GM10248 (cell line): ENCODE results near the gene POLR2A.

Experiments
- CTCF ChIA-PET: fragments of 300-600 bp; sonication (Branson Sonifier 250); formaldehyde crosslinking; extraction: SDS; loops from one replicate; lab custom pipeline; 2021; ENCODE audit warnings: antibody characterized with exemption; lab: Yijun Ruan, JAX
- POLR2A ChIA-PET: fragments of 350-650 bp; sonication (Branson Sonifier 250); formaldehyde crosslinking; extraction: SDS; loops from one replicate; lab custom pipeline; 2020; ENCODE audit warnings: antibody characterized with exemption; lab: Yijun Ruan, JAX
- DNase-seq: peaks from one replicate; pipeline ENCODE4 v3.0.0; 2012; ENCODE audit errors: extremely low spot score
- TF ChIP-seq, protein P1 (sequence below): IDR thresholded peaks from 2 replicates; pipeline ENCODE4 v1.5.1; 2012; ENCODE audit warnings: mild to moderate bottlenecking, low read depth; ENCODE audit errors: extremely low read depth, missing control alignments, control extremely low read depth

Gene POLR2A

DNA sequence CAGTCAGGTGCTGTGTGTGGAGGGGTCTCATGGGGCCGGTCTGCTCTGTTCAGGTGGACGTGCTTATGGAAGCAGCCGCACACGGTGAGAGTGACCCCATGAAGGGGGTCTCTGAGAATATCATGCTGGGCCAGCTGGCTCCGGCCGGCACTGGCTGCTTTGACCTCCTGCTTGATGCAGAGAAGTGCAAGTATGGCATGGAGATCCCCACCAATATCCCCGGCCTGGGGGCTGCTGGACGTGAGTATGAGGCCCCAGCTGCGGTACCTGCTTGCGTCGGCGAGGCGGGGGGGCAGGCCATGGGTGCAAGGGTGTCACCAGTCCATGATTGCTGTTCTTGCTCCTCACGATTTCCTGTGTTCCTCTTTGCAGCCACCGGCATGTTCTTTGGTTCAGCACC, 27.9 kb downstream of the POLR2A start:
- no peak for DNase-seq
- TF ChIP-seq, protein P1, sequence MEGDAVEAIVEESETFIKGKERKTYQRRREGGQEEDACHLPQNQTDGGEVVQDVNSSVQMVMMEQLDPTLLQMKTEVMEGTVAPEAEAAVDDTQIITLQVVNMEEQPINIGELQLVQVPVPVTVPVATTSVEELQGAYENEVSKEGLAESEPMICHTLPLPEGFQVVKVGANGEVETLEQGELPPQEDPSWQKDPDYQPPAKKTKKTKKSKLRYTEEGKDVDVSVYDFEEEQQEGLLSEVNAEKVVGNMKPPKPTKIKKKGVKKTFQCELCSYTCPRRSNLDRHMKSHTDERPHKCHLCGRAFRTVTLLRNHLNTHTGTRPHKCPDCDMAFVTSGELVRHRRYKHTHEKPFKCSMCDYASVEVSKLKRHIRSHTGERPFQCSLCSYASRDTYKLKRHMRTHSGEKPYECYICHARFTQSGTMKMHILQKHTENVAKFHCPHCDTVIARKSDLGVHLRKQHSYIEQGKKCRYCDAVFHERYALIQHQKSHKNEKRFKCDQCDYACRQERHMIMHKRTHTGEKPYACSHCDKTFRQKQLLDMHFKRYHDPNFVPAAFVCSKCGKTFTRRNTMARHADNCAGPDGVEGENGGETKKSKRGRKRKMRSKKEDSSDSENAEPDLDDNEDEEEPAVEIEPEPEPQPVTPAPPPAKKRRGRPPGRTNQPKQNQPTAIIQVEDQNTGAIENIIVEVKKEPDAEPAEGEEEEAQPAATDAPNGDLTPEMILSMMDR, result no peak
- POLR2A ChIA-PET, result interaction anchor here (0.6 kb wide), 1 partner anchor 24 kb away, joined by 5 read pairs; no protein-coding TSS in a partner anchor
- CTCF ChIA-PET, result interaction anchor here (5.9 kb wide), 1 partner anchor 49 kb away, joined by 74 read pairs; the partner anchor contains the start of gene SENP3

DNA sequence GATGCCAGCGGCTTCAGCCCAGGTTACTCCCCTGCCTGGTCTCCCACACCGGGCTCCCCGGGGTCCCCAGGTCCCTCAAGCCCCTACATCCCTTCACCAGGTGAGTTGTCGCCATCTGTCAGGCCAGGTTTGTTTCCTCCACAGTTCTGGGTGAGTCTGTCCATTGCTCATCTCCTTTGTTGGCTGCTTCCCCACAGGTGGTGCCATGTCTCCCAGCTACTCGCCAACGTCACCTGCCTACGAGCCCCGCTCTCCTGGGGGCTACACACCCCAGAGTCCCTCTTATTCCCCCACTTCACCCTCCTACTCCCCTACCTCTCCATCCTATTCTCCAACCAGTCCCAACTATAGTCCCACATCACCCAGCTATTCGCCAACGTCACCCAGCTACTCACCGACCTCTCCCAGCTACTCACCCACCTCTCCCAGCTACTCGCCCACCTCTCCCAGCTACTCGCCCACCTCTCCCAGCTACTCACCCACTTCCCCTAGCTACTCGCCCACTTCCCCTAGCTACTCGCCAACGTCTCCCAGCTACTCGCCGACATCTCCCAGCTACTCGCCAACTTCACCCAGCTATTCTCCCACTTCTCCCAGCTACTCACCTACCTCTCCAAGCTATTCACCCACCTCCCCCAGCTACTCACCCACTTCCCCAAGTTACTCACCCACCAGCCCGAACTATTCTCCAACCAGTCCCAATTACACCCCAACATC, 28.8 kb downstream of the POLR2A start:
- ChIA-PET POLR2A (interaction anchor here (0.6 to 1.5 kb wide), 2 partner anchors 24 to 29 kb away, joined by 5 to 12 read pairs; partner anchors contain the start of gene POLR2A), CTCF (interaction anchor here (0.8 to 5.9 kb wide), 12 partner anchors 10 to 175 kb away, joined by 3 to 74 read pairs (median 16); partner anchors contain the start of genes MPDU1, SENP3, TMEM256 and TMEM95)
- TF ChIP-seq, protein P1, result no peak
- DNase-seq, result no peak

DNA sequence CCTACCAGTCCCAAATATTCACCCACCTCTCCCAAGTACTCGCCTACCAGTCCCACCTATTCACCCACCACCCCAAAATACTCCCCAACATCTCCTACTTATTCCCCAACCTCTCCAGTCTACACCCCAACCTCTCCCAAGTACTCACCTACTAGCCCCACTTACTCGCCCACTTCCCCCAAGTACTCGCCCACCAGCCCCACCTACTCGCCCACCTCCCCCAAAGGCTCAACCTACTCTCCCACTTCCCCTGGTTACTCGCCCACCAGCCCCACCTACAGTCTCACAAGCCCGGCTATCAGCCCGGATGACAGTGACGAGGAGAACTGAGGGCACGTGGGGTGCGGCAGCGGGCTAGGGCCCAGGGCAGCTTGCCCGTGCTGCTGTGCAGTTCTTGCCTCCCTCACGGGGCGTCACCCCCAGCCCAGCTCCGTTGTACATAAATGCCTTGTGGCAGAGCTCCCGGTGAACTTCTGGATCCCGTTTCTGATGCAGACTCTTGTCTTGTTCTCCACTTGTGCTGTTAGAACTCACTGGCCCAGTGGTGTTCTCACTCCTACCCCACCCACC, 29.8 kb downstream of the POLR2A start:
- CTCF ChIA-PET, result interaction anchor here (0.9 to 5.9 kb wide), 26 partner anchors 9 to 174 kb away, joined by 3 to 74 read pairs (median 6); partner anchors contain the start of genes MPDU1, SENP3, TMEM95 and TNFSF12
- TF ChIP-seq, protein P1, result no peak

DNA sequence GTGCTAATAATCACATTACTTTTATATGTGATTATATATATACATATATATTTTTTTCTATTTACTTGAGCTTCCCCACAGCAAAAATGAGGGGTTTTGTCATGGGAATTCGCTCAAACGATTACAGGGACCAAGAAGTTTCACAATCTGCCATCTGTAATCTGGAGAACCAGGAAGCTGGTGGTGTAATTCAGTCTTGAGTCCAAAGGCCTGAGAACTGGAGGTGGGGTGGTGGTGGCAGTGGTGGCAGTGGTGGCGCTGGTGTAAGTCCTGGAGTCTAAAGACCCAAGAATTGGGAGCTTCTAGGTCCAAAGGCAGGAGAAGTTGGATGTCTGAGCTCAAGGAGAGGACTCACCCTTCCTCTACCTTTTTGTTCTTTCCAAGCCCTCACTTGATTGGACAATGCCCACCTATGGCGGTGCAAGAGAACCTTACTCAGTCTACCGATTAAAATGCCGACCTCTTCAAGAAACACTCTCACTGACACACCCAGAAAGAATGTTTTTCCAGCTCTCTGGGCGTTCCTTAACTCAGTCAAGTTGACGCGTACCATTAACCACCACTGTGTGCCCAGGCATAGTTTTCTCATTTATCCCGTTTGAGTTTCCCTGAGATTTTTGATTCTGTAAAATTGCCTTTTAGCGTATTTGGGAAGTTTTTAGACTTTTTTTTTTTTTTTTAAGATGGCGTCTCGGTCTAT, 31.9 kb downstream of the POLR2A start:
- no peak for DNase-seq
- POLR2A ChIA-PET, result interaction anchor here (0.6 kb wide), 2 partner anchors 11 to 32 kb away, joined by 3 read pairs; partner anchors contain the start of gene POLR2A
- TF ChIP-seq, protein P1, result no peak
- CTCF ChIA-PET, result interaction anchor here (0.9 to 5.9 kb wide), 16 partner anchors 10 to 172 kb away, joined by 3 to 74 read pairs (median 8); partner anchors contain the start of genes MPDU1, SENP3, TMEM102 and TMEM95

More for the DNA sequence above, 29.8 kb downstream of the POLR2A start:
- no peak for DNase-seq
- POLR2A ChIA-PET, result interaction anchor here (1.5 kb wide), 1 partner anchor 30 kb away, joined by 12 read pairs; the partner anchor contains the start of gene POLR2A

DNA sequence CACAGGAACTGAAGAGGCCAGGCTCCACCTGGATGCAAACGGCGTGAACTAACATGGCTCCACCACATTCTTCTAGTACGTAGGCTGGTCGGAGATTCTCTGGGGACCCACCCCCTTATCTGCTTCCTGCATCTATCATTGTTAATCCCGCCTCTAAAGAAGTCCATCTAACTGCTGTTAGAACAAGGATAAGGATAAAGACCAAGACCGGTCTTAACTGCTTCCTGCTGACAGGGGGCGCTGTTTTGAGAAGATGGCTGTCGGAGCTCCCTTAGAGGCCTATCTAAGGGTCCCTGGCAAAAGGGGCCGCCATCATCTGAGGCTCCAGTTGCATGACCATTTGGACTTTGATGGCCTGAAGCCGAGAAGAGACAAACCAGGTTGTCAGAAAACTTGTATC, 38.9 kb downstream of the POLR2A start:
- TF ChIP-seq, protein P1, result peak; percentile 25
- ChIA-PET POLR2A (no interaction called here), CTCF (interaction anchor here (1.0 to 4.5 kb wide), 4 partner anchors 9 to 66 kb away, joined by 4 to 21 read pairs (median 12); no protein-coding TSS in a partner anchor)
- no peak for DNase-seq

DNA sequence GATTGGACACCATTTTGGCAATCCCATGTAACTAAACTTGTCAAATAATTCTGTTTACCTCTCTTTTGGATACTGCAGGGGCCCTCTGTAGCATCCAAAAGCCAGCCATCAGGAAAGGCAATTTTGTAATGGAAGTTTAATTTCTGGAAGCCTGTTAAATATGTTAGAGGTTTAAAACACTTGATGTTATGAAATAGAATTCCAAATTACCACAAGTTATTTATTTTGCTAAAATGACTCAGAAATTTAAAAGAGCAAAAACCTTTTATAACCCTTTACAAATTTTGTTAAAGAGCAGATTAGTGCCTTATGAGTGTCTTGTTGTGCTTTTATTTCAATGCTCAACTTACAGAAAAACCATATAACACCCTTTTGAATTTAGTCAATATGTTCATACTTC, 44.7 kb downstream of the POLR2A start:
- ChIA-PET POLR2A (no interaction called here), CTCF (no interaction called here)

More for the DNA sequence above, 44.7 kb downstream of the POLR2A start:
- no peak for DNase-seq
- TF ChIP-seq, protein P1, result no peak
